T-helper 17 cell (primary cell): ENCODE data around the gene TRIML2. TPM values are rescaled to one million over a fixed set of nuclear protein-coding genes. Genes with fewer than 3 reads are reported as not detected.

Experiments used
- ATAC-seq: fragments of 150-1000 bp; cut with Tn5 transposase; 2 replicates; pipeline ENCODE4 v1.10.0; 2021; ENCODE audit warnings: mild to moderate bottlenecking, moderate library complexity
- DNase-seq, 3 donors: peaks; one replicate each; pipeline versions ENCODE4 v3.0.0 to v3.0.0-alpha.2; 2020 to 2021
- H3K9me3 ChIP-seq: one replicate; pipeline ENCODE4 v1.7.0; 2013; ENCODE audit warnings: low read length, mild to moderate bottlenecking; ENCODE audit not compliant: control insufficient read depth, poor library complexity, severe bottlenecking
- H3K27ac Mint-ChIP-seq: one replicate; pipeline ENCODE4 v1.8.0; 2022; ENCODE audit warnings: mild to moderate bottlenecking, moderate library complexity, mixed read lengths
- H3K27me3 Mint-ChIP-seq: one replicate; pipeline ENCODE4 v1.8.0; 2022; ENCODE audit warnings: mixed read lengths
- H3K36me3 Mint-ChIP-seq: one replicate; pipeline ENCODE4 v1.8.0; 2022; ENCODE audit warnings: low read depth, mixed read lengths
- H3K4me1 Mint-ChIP-seq: one replicate; pipeline ENCODE4 v1.8.0; 2022; ENCODE audit warnings: mild to moderate bottlenecking, mixed read lengths
- H3K4me3 Mint-ChIP-seq: one replicate; pipeline ENCODE4 v1.8.0; 2022; ENCODE audit warnings: mild to moderate bottlenecking, moderate library complexity, mixed read lengths
- total RNA-seq, 4 donors: library from RNA in 2 of 4; stranded (reverse) in 2 of 4; gene quantifications; one replicate each; pipeline ENCODE4 v1.2.3 and lab custom pipeline; 2022 to 2026

The TRIML2 gene
- total RNA-seq, 2 donors from 2014 or later = not detected

GRCh38 chr4:188127214-188127874 lies 17.9 kb upstream of the TRIML2 start:
- Mint-ChIP-seq H3K4me3 (no peak overlapping the region), H3K4me1 (no peaks in the 10 kb centered on the region), H3K36me3 (no peaks in the 10 kb centered on the region), H3K27ac (no peak overlapping the region), H3K27me3 (no peaks in the 10 kb centered on the region)
- H3K9me3 ChIP-seq = no peaks in the 10 kb centered on the region
- no peak for DNase-seq
- no peak for ATAC-seq

DNA sequence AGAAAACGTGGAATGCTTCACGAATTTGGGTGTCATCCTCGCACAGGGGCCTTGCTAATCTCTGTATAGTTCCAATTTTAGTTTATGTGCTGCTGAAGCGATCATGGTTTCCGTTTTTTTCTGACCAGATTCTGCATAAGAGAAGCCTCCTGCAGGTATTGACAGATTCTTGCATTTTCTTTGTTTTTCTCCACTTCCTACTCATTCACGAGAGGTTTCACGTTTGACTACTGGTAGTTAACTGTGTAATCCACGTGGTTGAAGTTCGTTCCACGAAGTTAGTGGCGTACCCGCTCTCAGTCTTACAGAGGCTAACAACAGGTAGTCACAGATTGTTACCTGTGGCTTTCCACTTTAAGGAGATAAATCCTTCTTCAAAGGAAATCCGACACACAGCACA lies 12.1 kb upstream of the TRIML2 start:
- ATAC-seq (no peak), DNase-seq (no peak)
- H3K4me1 Mint-ChIP-seq = no peaks in the 10 kb centered on the region
- H3K27me3 Mint-ChIP-seq = no peaks in the 10 kb centered on the region
- no peaks in the 10 kb centered on the region for H3K36me3 Mint-ChIP-seq
- H3K4me3 Mint-ChIP-seq = no peak overlapping the region
- no peak overlapping the region for H3K27ac Mint-ChIP-seq
- no peaks in the 10 kb centered on the region for H3K9me3 ChIP-seq

DNA sequence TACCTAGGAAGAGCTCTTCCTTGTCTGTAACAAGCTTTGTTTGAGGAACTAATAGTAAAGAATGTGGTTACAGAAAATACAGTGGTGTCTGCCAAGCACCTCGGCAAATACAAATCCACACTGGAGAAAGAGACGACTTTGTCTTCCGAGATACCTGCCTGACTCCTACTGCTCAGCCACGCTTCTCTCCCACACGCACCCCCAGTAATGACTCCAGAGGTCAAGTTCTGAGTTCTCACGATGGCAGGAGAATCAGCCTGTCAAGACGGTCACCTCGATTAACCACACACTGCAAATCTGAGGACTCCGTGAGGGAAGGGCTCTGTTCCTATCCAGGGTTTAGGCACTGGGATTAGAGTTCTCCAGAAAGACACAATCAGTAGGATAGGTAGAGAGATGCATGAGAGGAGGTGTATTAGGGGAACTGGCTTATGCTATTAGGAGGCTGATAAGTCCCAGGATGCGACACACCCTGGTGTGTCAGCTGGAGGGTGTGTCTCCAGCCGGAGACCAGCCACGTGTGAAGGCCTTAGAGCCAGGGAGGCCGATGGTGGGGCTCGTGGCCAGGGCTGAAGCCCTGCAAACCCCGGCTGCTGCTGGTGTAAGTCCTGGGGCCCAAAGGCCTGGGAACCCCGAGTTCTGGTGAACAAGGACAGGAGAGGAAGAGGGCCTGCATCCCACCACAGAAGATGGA lies 8.4 kb upstream of the TRIML2 start:
- Mint-ChIP-seq H3K4me3 (no peak overlapping the region), H3K36me3 (no peaks in the 10 kb centered on the region), H3K27ac (no peak overlapping the region), H3K4me1 (no peaks in the 10 kb centered on the region), H3K27me3 (no peaks in the 10 kb centered on the region)
- no peak for DNase-seq
- ATAC-seq = no peak
- H3K9me3 ChIP-seq = no peaks in the 10 kb centered on the region

DNA sequence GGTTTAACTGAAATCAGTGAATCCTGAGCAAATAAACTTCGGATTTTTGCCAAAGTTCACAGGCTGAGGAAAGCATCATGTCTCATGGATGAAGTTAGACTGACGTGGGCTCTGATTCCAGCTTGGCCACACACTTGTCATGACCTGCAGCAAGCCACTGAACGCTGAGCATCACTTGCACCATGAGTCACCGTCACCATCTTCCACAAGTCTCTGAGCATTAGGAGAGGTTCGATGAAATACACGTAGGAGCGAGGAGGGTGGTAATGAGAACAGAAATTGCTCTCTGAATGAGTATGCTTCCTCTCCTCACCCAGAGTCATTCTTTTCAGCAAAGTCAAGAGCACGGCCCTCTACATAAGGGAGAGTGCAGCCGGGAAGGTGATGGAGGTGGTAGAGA lies 3.8 kb upstream of the TRIML2 start:
- Mint-ChIP-seq H3K4me3 (no peak overlapping the region), H3K27ac (no peak overlapping the region), H3K36me3 (no peaks in the 10 kb centered on the region), H3K4me1 (no peaks in the 10 kb centered on the region), H3K27me3 (no peaks in the 10 kb centered on the region)
- no peaks in the 10 kb centered on the region for H3K9me3 ChIP-seq
- ATAC-seq (no peak), DNase-seq (no peak)

DNA sequence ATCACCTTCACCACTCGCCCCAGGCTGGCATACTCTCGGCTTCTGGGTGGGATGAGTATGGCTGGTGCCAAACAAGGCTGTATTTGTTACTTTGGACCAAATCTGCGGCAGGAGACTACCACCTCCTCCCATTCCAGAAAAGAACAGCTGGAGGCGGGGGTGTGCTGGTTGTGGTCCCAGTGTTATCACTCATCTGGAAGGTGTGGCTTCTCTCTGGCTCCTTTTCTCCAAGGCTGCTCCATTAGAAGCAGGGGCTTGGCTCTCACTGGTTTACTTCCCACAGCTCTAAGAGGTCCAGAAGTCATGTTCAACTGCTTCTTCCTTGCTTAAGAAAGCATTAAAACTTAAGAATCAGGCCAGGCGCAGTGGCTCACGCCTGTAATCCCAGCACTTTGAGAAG lies 2.6 kb upstream of the TRIML2 start:
- Mint-ChIP-seq H3K36me3 (no peaks in the 10 kb centered on the region), H3K27me3 (no peaks in the 10 kb centered on the region), H3K4me1 (no peaks in the 10 kb centered on the region), H3K4me3 (no peak overlapping the region), H3K27ac (no peak overlapping the region)
- DNase-seq = no peak
- no peaks in the 10 kb centered on the region for H3K9me3 ChIP-seq
- no peak for ATAC-seq

GRCh38 chr4:188110741-188111471 lies 1.5 kb upstream of the TRIML2 start:
- H3K9me3 ChIP-seq = no peaks in the 10 kb centered on the region
- DNase-seq (no peak), ATAC-seq (no peak)
- no peaks in the 10 kb centered on the region for H3K27me3 Mint-ChIP-seq
- H3K27ac Mint-ChIP-seq = no peak overlapping the region
- no peaks in the 10 kb centered on the region for H3K36me3 Mint-ChIP-seq
- H3K4me3 Mint-ChIP-seq = no peak overlapping the region
- H3K4me1 Mint-ChIP-seq = no peaks in the 10 kb centered on the region

- no peaks in the 10 kb centered on the region for H3K27me3 Mint-ChIP-seq
These were observed 633 bp upstream of the TRIML2 start for GRCh38 chr4:188110036-188110435.

DNA sequence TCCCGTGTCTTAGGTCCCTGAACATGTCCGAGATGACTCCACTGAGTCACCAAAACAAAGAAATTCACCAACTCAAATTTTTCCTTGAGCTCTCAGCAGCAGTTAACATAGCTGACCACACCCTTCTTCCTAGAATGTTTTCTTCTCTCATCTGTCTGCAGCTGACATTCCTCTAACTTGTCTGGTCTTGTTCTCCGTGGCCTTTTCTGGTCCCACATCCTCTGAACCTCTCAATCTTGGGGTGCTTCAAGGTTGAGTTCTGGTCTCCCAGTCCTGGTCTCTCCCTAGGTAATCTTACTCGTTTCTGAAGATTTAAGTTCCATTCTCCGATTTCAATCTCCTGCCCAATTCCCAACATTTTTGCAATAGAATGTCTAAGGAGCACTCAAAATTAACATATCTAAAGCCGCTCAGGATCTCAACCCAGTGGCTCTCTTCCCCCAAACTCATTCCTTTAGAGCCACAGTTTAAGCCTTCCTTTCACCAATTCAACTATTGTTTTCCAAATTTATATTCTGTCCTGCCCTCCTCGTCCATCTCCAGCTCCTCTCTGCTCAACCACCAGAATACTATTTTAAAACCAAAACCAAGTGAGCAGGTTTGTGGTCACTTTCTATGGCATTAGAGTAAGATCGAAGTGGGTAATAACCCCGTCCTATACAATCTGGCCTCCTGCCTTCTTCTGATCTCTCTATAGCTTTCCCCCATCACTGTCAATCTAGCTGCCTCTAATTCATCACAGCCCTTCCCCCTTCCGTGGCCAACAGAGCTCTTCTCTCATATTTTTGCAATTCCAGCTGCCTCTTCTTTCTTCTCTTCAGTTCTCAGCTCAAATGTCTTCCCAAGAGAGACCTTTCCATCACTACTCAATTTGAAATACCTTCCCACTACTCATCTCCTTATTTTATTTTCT lies 1.2 kb downstream of the TRIML2 start:
- no peak overlapping the region for H3K27ac Mint-ChIP-seq

More at GRCh38 chr4:188110036-188110435, 633 bp upstream of the TRIML2 start:
- DNase-seq (no peak), ATAC-seq (no peak)
- Mint-ChIP-seq H3K27ac (no peak overlapping the region), H3K36me3 (no peaks in the 10 kb centered on the region), H3K4me3 (no peak overlapping the region), H3K4me1 (no peaks in the 10 kb centered on the region)
- no peaks in the 10 kb centered on the region for H3K9me3 ChIP-seq

GRCh38 chr4:188106454-188106853 lies 2.9 kb downstream of the TRIML2 start:
- Mint-ChIP-seq H3K36me3 (no peaks in the 10 kb centered on the region), H3K27ac (no peak overlapping the region), H3K4me1 (no peaks in the 10 kb centered on the region), H3K4me3 (no peak overlapping the region), H3K27me3 (no peaks in the 10 kb centered on the region)
- DNase-seq = no peak
- no peaks in the 10 kb centered on the region for H3K9me3 ChIP-seq
- no peak for ATAC-seq

More for the DNA sequence above, 1.2 kb downstream of the TRIML2 start:
- no peaks in the 10 kb centered on the region for H3K9me3 ChIP-seq
- Mint-ChIP-seq H3K27me3 (no peaks in the 10 kb centered on the region), H3K4me1 (no peaks in the 10 kb centered on the region), H3K4me3 (no peak overlapping the region), H3K36me3 (no peaks in the 10 kb centered on the region)
- ATAC-seq = no peak
- DNase-seq = no peak

GRCh38 chr4:188092824-188093223 lies 16.6 kb downstream of the TRIML2 start:
- Mint-ChIP-seq H3K27ac (no peak overlapping the region), H3K4me3 (no peak overlapping the region), H3K4me1 (no peaks in the 10 kb centered on the region), H3K27me3 (no peaks in the 10 kb centered on the region), H3K36me3 (no peaks in the 10 kb centered on the region)
- DNase-seq (no peak), ATAC-seq (no peak)
- H3K9me3 ChIP-seq = no peaks in the 10 kb centered on the region

DNA sequence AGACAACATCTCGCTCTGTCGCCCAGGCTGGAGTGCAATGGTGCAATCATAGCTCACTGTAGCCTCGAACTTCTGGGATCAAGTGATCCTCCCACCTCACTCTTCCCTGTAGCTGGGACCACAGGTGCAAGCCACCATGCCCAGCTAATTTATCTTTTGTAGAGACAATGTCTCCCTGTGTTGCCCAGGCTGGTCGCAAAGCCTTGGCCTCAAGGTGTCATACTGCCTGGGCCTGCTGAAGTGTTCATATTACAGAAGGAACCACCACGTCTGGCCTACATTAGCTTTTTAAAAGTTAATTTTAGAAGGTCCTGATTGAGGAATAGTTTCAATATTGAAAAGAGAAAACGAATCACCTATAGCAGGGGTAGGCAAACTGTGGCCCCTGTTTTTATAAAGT lies 22.5 kb downstream of the TRIML2 start:
- H3K36me3 Mint-ChIP-seq = no peaks in the 10 kb centered on the region
- H3K4me1 Mint-ChIP-seq = no peaks in the 10 kb centered on the region
- no peak for ATAC-seq
- no peak for DNase-seq
- H3K9me3 ChIP-seq = no peaks in the 10 kb centered on the region
- H3K27ac Mint-ChIP-seq = no peak overlapping the region
- H3K27me3 Mint-ChIP-seq = no peaks in the 10 kb centered on the region
- no peak overlapping the region for H3K4me3 Mint-ChIP-seq

DNA sequence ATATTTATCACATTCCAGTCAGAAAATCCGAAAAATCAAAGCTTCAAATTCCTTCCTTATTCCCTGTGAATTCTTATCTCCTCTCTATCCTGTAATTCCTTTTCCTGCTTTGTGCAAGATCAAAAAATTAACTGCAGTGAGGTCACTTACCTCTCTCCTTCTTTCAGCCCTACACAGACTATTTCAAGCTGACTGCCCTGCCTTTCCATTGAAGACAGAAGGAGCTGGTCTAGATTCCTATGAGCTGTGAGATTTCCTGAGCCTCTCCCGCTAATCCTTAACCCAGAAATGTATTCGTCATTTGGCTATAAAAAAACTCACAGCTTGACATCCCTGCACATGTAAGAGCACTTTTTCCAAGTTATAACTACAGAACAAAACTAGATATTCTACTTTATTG lies 26.6 kb downstream of the TRIML2 start:
- no peaks in the 10 kb centered on the region for H3K27me3 Mint-ChIP-seq
- H3K4me3 Mint-ChIP-seq = no peak overlapping the region
- no peaks in the 10 kb centered on the region for H3K9me3 ChIP-seq
- no peak for ATAC-seq
- no peaks in the 10 kb centered on the region for H3K36me3 Mint-ChIP-seq
- H3K27ac Mint-ChIP-seq = no peak overlapping the region
- no peak for DNase-seq
- H3K4me1 Mint-ChIP-seq = no peaks in the 10 kb centered on the region

- no peaks in the 10 kb centered on the region for H3K36me3 Mint-ChIP-seq
- no peak for ATAC-seq
- no peaks in the 10 kb centered on the region for H3K9me3 ChIP-seq
- no peak overlapping the region for H3K27ac Mint-ChIP-seq
- no peak overlapping the region for H3K4me3 Mint-ChIP-seq
- H3K4me1 Mint-ChIP-seq = no peaks in the 10 kb centered on the region
- no peak for DNase-seq
- no peaks in the 10 kb centered on the region for H3K27me3 Mint-ChIP-seq
These were observed 31.3 kb downstream of the TRIML2 start for GRCh38 chr4:188078116-188078515.
